ENCODE results near the gene SCARF2.

The SCARF2 gene

GRCh38 chr22:20399866-20400605 lies 37.6 kb downstream of the SCARF2 start:
- Histone ChIP-seq H3K27me3 (no peaks in the 10 kb centered on the region), H3K4me2 (peak overlapping the region in 6 of 11 experiments; percentile 16 to 71 (median 60); a peak in 8 of 22 replicates), H3K9me3 (replicated peaks in 1 of 11) (no peaks in the 10 kb centered on the region), H3K9ac (no peak overlapping the region), H3K27ac (no peak overlapping the region), H3K4me1 (peaks cover 20 to 45% (median 38%) of the 10 kb centered on the region in 10 experiments), H3K36me3 (peaks cover 13 to 61% (median 47%) of the 10 kb centered on the region in 11 experiments), H4K20me1 (peaks cover 0 to 64% (median 39%) of the 10 kb centered on the region in 11 experiments; a peak in 13 of 22 replicates), H3K4me3 (no peak overlapping the region)
- no peak for TF ChIP-seq Cebpa-rat (IDR thresholded peaks at IDR 0.05)

DNA sequence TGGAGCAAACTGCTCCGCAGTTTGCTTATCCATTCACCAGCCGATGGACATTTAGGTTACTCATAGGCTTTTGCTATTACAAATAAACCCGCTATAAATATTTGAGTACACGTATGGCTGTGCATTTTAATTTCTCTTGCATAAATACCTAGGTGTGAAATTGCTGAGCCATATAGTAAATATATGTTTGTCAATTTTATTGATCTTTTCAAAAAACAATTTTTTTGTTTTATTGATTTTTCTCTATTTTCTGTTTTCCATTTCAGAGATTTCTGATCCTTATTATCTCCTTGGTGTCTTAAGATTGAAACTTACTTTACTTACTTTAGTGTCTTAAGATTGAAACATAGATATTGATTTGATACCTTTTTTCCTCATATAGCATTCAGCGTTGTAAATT lies 39.2 kb downstream of the SCARF2 start:
- no peaks in the 10 kb centered on the region for H3K27me3 ChIP-seq
- H3K36me3 ChIP-seq, result peaks cover 5 to 45% (median 31%) of the 10 kb centered on the region in 11 experiments; a peak in 21 of 22 replicates
- H3K9me3 ChIP-seq (replicated peaks in 1 of 11), result no peaks in the 10 kb centered on the region
- H3K9ac ChIP-seq, result no peak overlapping the region
- peaks cover 28 to 55% (median 46%) of the 10 kb centered on the region in 10 experiments for H3K4me1 ChIP-seq
- H3K4me3 ChIP-seq, result no peak overlapping the region
- no peak overlapping the region for H3K4me2 ChIP-seq
- no peak for TF ChIP-seq Cebpa-rat (IDR thresholded peaks at IDR 0.05)
- H4K20me1 ChIP-seq, result peaks cover 0 to 63% (median 32%) of the 10 kb centered on the region in 11 experiments; a peak in 13 of 22 replicates
- no peak overlapping the region for H3K27ac ChIP-seq

GRCh38 chr22:20397498-20397897 lies 40.1 kb downstream of the SCARF2 start:
- Histone ChIP-seq H3K27ac (peak overlapping the region in 1 of 11 experiments; percentile 32; a peak in 1 of 22 replicates), H3K36me3 (peaks cover 0 to 36% (median 23%) of the 10 kb centered on the region in 11 experiments; a peak in 19 of 22 replicates), H3K4me3 (no peak overlapping the region), H4K20me1 (peaks cover 0 to 63% (median 32%) of the 10 kb centered on the region in 11 experiments; a peak in 13 of 22 replicates), H3K9ac (no peak overlapping the region), H3K4me2 (peak overlapping the region in 8 of 11 experiments; percentile 88 to 98 (median 92); a peak in 14 of 22 replicates), H3K27me3 (no peaks in the 10 kb centered on the region), H3K4me1 (peaks cover 32 to 64% (median 53%) of the 10 kb centered on the region in 10 experiments), H3K9me3 (replicated peaks in 1 of 11) (no peaks in the 10 kb centered on the region)
- TF ChIP-seq Cebpa-rat (IDR thresholded peaks at IDR 0.05), result no peak

GRCh38 chr22:20396639-20397038 lies 41.0 kb downstream of the SCARF2 start:
- Histone ChIP-seq H3K27me3 (no peaks in the 10 kb centered on the region), H3K9me3 (replicated peaks in 1 of 11) (no peaks in the 10 kb centered on the region), H4K20me1 (peaks cover 0 to 60% (median 32%) of the 10 kb centered on the region in 11 experiments; a peak in 13 of 22 replicates), H3K27ac (peak overlapping the region in 2 of 11 experiments; percentile 4 to 32; a peak in 2 of 22 replicates), H3K36me3 (peaks cover 0 to 27% (median 15%) of the 10 kb centered on the region in 11 experiments; a peak in 15 of 22 replicates), H3K4me1 (peaks cover 32 to 64% (median 53%) of the 10 kb centered on the region in 10 experiments), H3K4me2 (peak overlapping the region; percentile 88 to 98 (median 91); a peak in 21 of 22 replicates), H3K4me3 (peak overlapping the region in 4 of 10 experiments; percentile 26 to 87 (median 82); a peak in 4 of 20 replicates), H3K9ac (peak overlapping the region in 3 of 11 experiments; percentile 5 to 22 (median 9); a peak in 1 of 22 replicates)
- no peak for TF ChIP-seq Cebpa-rat (IDR thresholded peaks at IDR 0.05)

- no peak for TF ChIP-seq Cebpa-rat (IDR thresholded peaks at IDR 0.05)
- H3K27ac ChIP-seq, result peak overlapping the region in 1 of 11 experiments; percentile 13; a peak in 1 of 22 replicates
- H3K36me3 ChIP-seq, result peaks cover 0 to 20% (median 9%) of the 10 kb centered on the region in 11 experiments; a peak in 13 of 22 replicates
- peaks cover 0 to 53% (median 31%) of the 10 kb centered on the region in 11 experiments; a peak in 13 of 22 replicates for H4K20me1 ChIP-seq
- no peaks in the 10 kb centered on the region for H3K9me3 ChIP-seq (replicated peaks in 1 of 11)
- peak overlapping the region; percentile 88 to 98 (median 91) for H3K4me2 ChIP-seq
- no peaks in the 10 kb centered on the region for H3K27me3 ChIP-seq
- peak overlapping the region in 8 of 10 experiments; percentile 73 to 90 (median 81); a peak in 11 of 20 replicates for H3K4me3 ChIP-seq
- peak overlapping the region in 10 of 11 experiments; percentile 1 to 93 (median 86); a peak in 7 of 22 replicates for H3K9ac ChIP-seq
- peaks cover 32 to 58% (median 48%) of the 10 kb centered on the region in 10 experiments for H3K4me1 ChIP-seq
These were observed 41.7 kb downstream of the SCARF2 start for GRCh38 chr22:20395907-20396287.

- no peak for TF ChIP-seq Cebpa-rat (IDR thresholded peaks at IDR 0.05)
- peaks cover 0 to 14% (median 3%) of the 10 kb centered on the region in 11 experiments; a peak in 10 of 22 replicates for H3K36me3 ChIP-seq
- no peak overlapping the region for H3K27ac ChIP-seq
- H4K20me1 ChIP-seq, result peaks cover 0 to 47% (median 26%) of the 10 kb centered on the region in 11 experiments; a peak in 11 of 22 replicates
- H3K4me3 ChIP-seq, result peak overlapping the region; percentile 73 to 90 (median 80); a peak in 19 of 20 replicates
- no peaks in the 10 kb centered on the region for H3K27me3 ChIP-seq
- peak overlapping the region; percentile 88 to 98 (median 91) for H3K4me2 ChIP-seq
- H3K9me3 ChIP-seq (replicated peaks in 1 of 11), result no peaks in the 10 kb centered on the region
- H3K4me1 ChIP-seq, result peaks cover 32 to 53% (median 43%) of the 10 kb centered on the region in 10 experiments
- H3K9ac ChIP-seq, result peak overlapping the region; percentile 81 to 93 (median 87); a peak in 18 of 22 replicates
These were observed 42.3 kb downstream of the SCARF2 start for GRCh38 chr22:20395181-20395906.

- Histone ChIP-seq H3K27me3 (no peaks in the 10 kb centered on the region), H3K36me3 (peaks cover 0 to 5% (median 0%) of the 10 kb centered on the region in 11 experiments; a peak in 2 of 22 replicates), H4K20me1 (peaks cover 0 to 33% (median 16%) of the 10 kb centered on the region in 11 experiments; a peak in 8 of 22 replicates), H3K27ac (peak within 1 kb of the TSS; percentile 62 to 92 (median 81)), H3K4me2 (peak within 1 kb of the TSS; percentile 88 to 98 (median 91)), H3K4me1 (peaks cover 32 to 48% (median 40%) of the 10 kb centered on the region in 10 experiments), H3K9ac (peak within 1 kb of the TSS; percentile 81 to 93 (median 87)), H3K4me3 (peak within 1 kb of the TSS; percentile 73 to 90 (median 80)), H3K9me3 (replicated peaks in 1 of 11) (peaks cover 4 to 7% (median 6%) of the 10 kb centered on the region in 11 experiments; a peak in 17 of 22 replicates)
- TF ChIP-seq Cebpa-rat (IDR thresholded peaks at IDR 0.05), result no peak
These were observed 43.7 kb downstream of the SCARF2 start, which contains the start of gene ZNF74 for GRCh38 chr22:20393705-20394476. Gene ZNF74 (plus strand): TSS chr22:20394151. CDS start chr22:20394629, 478 bp downstream.
